ENCODE data around the gene PHTF2.

- TF ChIP-seq POLR2A (IDR thresholded peaks at IDR 0.05) = no peak
- no peak for TF ChIP-seq CTCF (IDR thresholded peaks at IDR 0.05)
- no peak for TF ChIP-seq EP300 (IDR thresholded peaks at IDR 0.05; ENCODE audit: low read depth)
- TF ChIP-seq POLR2AphosphoS5 (IDR thresholded peaks at IDR 0.05) = no peak
Measured at GRCh38 chr7:77982926-77983550, 184.5 kb downstream of the PHTF2 start.

Measured in transverse colon (tissue), 4 donors.